ENCODE results near the gene KRT10. TPM values are rescaled to one million over a fixed set of nuclear protein-coding genes. Genes with fewer than 3 reads are reported as not detected.
A peak's percentile ranks its signal among the peaks of the same experiment; 100 is the strongest.

Gene KRT10
- total and polyA plus RNA-seq, 12 donors = 0.35 to 58.4 (median 29.4) TPM

DNA sequence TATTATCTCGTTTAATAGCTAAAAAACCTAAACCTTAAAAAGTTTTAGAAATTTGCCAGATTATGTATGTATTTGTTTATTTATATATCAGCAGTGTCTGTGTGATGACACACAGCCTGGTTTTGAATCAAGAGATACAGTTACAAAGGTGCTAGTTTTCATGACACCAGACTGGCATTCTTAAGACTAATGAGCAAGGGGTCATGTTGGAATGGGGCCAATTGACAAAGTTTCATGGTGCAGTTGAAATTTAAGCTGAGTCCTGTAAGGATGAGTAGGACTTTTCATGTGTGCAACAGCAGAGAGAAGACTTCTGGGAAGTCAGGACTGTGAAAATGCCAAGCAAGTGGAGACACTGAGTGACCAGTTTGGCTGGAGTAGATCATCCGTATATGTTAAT, 3.2 kb upstream of the KRT10 start:
- Histone ChIP-seq H3K9me3 (replicated peaks in 1 of 3) (no peaks in the 10 kb centered on the region), H3K4me3 (no peak overlapping the region), H3K27me3 (no peaks in the 10 kb centered on the region), H3K36me3 (replicated peaks in 1 of 2) (no peaks in the 10 kb centered on the region), H3K27ac (no peak overlapping the region), H3K4me1 (replicated peaks in 1 of 2) (no peaks in the 10 kb centered on the region)
- intact Hi-C loops (cut with DNase I) = no loop called here
- no peak for DNase-seq
- 87 to 94% (median 90%) methylated on average over 2 of the region's 2 CpGs for WGBS, 4 donors
- TF ChIP-seq POLR2A (IDR thresholded peaks at IDR 0.05) (no peak), CTCF (IDR thresholded peaks at IDR 0.05) (no peak)

DNA sequence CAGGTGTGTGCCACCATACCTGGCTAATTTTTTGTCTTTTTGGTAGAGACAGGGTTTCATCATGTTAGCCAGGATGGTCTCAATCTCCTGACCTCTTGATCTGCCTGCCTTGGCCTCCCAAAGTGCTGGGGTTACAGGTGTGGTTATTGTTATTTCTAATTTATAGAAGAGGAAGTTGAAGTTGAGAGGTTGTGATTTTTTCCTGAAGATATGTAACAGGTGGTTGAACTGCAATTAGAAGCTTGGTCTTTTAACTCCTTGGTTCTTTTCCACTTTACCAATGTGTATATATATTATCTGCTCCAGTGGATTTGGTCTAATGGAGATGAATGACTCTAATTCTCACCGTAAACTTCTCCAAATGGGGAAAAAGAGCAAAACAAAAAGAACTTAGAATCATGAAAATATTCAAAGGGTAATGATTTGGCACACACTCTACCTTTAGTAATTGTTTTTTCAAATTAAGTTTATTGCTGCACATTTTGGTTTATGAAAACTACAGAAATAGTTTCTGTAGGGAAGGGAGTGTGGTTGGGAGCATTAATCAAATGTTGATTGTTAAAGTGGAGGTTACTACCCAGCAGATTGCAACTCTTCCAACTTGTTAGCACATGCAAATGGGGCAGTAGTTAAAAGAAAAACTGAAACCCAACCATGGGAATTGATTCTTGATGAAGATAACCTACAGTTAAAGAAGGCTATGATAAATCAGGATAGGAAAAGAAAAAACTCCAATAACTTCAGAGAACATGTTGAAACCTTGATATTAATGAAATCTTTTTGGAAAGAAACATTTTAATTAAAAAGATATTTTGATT, 1.8 kb upstream of the KRT10 start:
- H3K27ac ChIP-seq = no peak overlapping the region
- intact Hi-C loops (cut with DNase I) = no loop called here
- no peaks in the 10 kb centered on the region for H3K9me3 ChIP-seq (replicated peaks in 1 of 3)
- no peak for TF ChIP-seq POLR2A (IDR thresholded peaks at IDR 0.05)
- no peak for TF ChIP-seq CTCF (IDR thresholded peaks at IDR 0.05)
- peaks cover 0 to 7% of the 10 kb centered on the region in 2 donors for H3K4me1 ChIP-seq (replicated peaks in 1 of 2)
- WGBS, 4 donors = 94 to 100% (median 98%) methylated on average over 1 of the region's 1 CpG
- H3K36me3 ChIP-seq (replicated peaks in 1 of 2) = no peaks in the 10 kb centered on the region
- no peaks in the 10 kb centered on the region for H3K27me3 ChIP-seq
- DNase-seq = no peak
- no peak overlapping the region for H3K4me3 ChIP-seq

DNA sequence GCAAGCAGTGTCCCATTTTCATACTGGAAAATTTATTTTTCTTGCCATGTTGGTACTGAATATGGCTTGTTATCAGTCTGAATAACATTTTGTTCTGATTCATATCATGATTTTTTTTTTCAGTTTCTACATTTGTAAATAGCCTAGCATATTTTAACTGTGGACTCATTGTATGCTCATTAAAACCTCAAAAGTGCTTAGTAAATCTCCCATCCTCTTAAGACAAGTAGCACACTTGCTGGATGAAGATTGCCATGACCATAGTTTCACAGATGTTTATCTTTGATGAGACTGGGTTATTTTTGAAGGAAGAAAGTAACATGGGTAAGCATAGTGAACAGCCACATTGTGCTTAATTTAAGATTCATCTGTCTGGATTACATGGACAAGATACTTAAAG, 878 bp downstream of the KRT10 start:
- intact Hi-C loops (cut with DNase I) = no loop called here
- TF ChIP-seq CTCF (IDR thresholded peaks at IDR 0.05) = no peak
- no peak for TF ChIP-seq POLR2A (IDR thresholded peaks at IDR 0.05)
- Histone ChIP-seq H3K36me3 (replicated peaks in 1 of 2) (no peaks in the 10 kb centered on the region), H3K9me3 (replicated peaks in 1 of 3) (no peaks in the 10 kb centered on the region), H3K4me3 (no peak overlapping the region), H3K27me3 (no peaks in the 10 kb centered on the region), H3K27ac (no peak overlapping the region), H3K4me1 (replicated peaks in 1 of 2) (peaks cover 0 to 7% of the 10 kb centered on the region in 2 donors)
- no peak for DNase-seq

DNA sequence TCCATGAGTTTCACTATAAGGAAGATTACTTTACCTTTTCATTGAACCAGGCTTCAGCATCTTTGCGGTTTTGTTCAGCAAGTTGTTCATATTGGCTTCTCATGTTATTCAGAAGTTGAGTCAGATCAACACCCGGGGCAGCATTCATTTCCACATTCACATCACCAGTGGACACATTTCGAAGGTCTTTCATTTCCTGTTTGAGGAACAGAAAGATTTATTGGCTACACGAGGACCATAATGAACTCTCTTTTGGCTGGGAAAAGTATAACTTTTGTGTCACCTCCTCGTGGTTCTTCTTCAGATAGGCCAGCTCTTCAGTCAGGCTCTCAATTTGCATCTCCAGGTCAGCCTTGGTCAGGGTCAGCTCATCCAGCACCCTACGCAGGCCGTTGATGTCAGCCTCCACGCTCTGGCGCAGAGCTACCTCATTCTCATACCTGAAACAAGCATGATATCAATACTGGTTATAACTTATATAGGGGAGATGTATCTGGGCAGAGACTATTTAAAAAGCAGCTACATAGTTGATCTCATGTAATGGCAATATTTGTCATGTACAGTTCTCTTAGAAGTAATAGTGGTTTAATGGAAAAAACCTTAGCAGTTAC, 2.1 kb downstream of the KRT10 start:
- intact Hi-C loops (cut with DNase I) = no loop called here
- H3K4me3 ChIP-seq = peak overlapping the region in 1 of 4 donors; percentile 93
- H3K27me3 ChIP-seq = no peaks in the 10 kb centered on the region
- no peaks in the 10 kb centered on the region for H3K36me3 ChIP-seq (replicated peaks in 1 of 2)
- 80 to 87% (median 81%) methylated on average over 9 of the region's 9 CpGs for WGBS, 4 donors
- peaks cover 0 to 7% of the 10 kb centered on the region in 2 donors for H3K4me1 ChIP-seq (replicated peaks in 1 of 2)
- DNase-seq = no peak
- TF ChIP-seq POLR2A (IDR thresholded peaks at IDR 0.05) (no peak), CTCF (IDR thresholded peaks at IDR 0.05) (no peak)
- H3K9me3 ChIP-seq (replicated peaks in 1 of 3) = no peaks in the 10 kb centered on the region
- no peak overlapping the region for H3K27ac ChIP-seq
